Measurements from ENCODE around the gene STT3B.

DNA sequence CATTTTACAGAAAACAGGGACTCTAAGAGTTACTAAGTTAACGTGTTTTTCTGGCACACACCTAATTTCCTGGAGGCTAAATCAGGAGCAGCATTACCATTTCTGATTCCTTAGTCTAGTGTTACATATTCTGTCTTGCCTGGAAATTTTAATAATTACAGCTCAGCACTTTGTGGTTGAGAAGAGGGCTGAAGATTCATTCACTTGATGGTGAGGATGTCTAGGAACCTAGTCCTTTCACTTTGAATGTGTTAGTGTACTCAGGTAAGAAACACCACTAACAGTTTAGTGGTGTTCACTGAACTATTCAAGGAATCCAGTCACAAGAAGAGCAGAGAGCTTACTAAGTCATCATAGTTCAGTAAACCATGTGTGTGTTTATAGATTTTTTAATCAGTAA, 102.8 kb downstream of the STT3B start:
- TF ChIP-seq, protein P1, sequence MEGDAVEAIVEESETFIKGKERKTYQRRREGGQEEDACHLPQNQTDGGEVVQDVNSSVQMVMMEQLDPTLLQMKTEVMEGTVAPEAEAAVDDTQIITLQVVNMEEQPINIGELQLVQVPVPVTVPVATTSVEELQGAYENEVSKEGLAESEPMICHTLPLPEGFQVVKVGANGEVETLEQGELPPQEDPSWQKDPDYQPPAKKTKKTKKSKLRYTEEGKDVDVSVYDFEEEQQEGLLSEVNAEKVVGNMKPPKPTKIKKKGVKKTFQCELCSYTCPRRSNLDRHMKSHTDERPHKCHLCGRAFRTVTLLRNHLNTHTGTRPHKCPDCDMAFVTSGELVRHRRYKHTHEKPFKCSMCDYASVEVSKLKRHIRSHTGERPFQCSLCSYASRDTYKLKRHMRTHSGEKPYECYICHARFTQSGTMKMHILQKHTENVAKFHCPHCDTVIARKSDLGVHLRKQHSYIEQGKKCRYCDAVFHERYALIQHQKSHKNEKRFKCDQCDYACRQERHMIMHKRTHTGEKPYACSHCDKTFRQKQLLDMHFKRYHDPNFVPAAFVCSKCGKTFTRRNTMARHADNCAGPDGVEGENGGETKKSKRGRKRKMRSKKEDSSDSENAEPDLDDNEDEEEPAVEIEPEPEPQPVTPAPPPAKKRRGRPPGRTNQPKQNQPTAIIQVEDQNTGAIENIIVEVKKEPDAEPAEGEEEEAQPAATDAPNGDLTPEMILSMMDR (IDR thresholded peaks at IDR 0.05 in 8 of 11, conservative IDR thresholded peaks at IDR 0.05 in 3 of 11), result no peak
- no peak for TF ChIP-seq POLR2AphosphoS5 (IDR thresholded peaks at IDR 0.05)
- no peak for TF ChIP-seq POLR2A (IDR thresholded peaks at IDR 0.05)

Measured in spleen (tissue), 7 donors.